GM18499 (cell line): Measurements from ENCODE around the gene CTXN3.

Source experiments
- ATAC-seq: cut with Tn5 transposase; IDR thresholded peaks from one replicate; pipeline ENCODE4 v1.9.1; 2021; ENCODE audit warnings: moderate number of reproducible peaks; ENCODE audit not compliant: insufficient read depth, unreplicated experiment

Gene CTXN3

GRCh38 chr5:127695346-127695745 lies 46.5 kb downstream of the CTXN3 start:
- no peak for ATAC-seq

- ATAC-seq, result no peak
Measured at GRCh38 chr5:127696683-127697082, 47.8 kb downstream of the CTXN3 start.

- no peak for ATAC-seq
Measured at GRCh38 chr5:127697894-127698600, 49.2 kb downstream of the CTXN3 start.

GRCh38 chr5:127699416-127699815 lies 50.5 kb downstream of the CTXN3 start:
- no peak for ATAC-seq

- ATAC-seq, result no peak
Measured at GRCh38 chr5:127700237-127700766, 51.4 kb downstream of the CTXN3 start.

GRCh38 chr5:127702434-127702833 lies 53.6 kb downstream of the CTXN3 start:
- no peak for ATAC-seq

GRCh38 chr5:127702926-127703561 lies 54.2 kb downstream of the CTXN3 start, which contains the start of gene CCDC192:
CCDC192 (plus strand) TSS chr5:127703391; CDS start chr5:127703446, 55 bp downstream.
- ATAC-seq, result no peak

GRCh38 chr5:127705120-127705892 lies 56.4 kb downstream of the CTXN3 start:
- no peak for ATAC-seq

- ATAC-seq, result no peak
Measured at GRCh38 chr5:127706691-127707090, 57.8 kb downstream of the CTXN3 start.

GRCh38 chr5:127707209-127707608 lies 58.3 kb downstream of the CTXN3 start:
- no peak for ATAC-seq
